NCI-H82 treated with DMSO at 0.1 percent for 48 hours (cell line): Measurements from ENCODE around the gene CUX1.

Source experiments
- DNase-seq: peaks from one replicate; lab custom pipeline; 2025; ENCODE audit not compliant: unreplicated experiment; lab: John Stamatoyannopoulos, UW

The CUX1 gene

GRCh38 chr7:101952355-101953247 lies 135.2 kb downstream of the CUX1 start:
- DNase-seq = no peak

- no peak for DNase-seq
Observed at GRCh38 chr7:101953248-101953819, 135.9 kb downstream of the CUX1 start.

GRCh38 chr7:101954499-101954898 lies 137.1 kb downstream of the CUX1 start:
- DNase-seq = no peak

- no peak for DNase-seq
Observed at GRCh38 chr7:101956130-101956529, 138.7 kb downstream of the CUX1 start.

- no peak for DNase-seq
Observed at GRCh38 chr7:101957744-101958525, 140.5 kb downstream of the CUX1 start.

- DNase-seq = no peak
Observed at GRCh38 chr7:101959342-101959741, 141.9 kb downstream of the CUX1 start.

GRCh38 chr7:101959829-101960228 lies 142.4 kb downstream of the CUX1 start:
- no peak for DNase-seq

- no peak for DNase-seq
Observed at GRCh38 chr7:101960323-101960722, 142.9 kb downstream of the CUX1 start.

- no peak for DNase-seq
Observed at GRCh38 chr7:101960985-101961708, 143.7 kb downstream of the CUX1 start.

GRCh38 chr7:101961811-101962210 lies 144.4 kb downstream of the CUX1 start:
- no peak for DNase-seq

GRCh38 chr7:101963693-101964092 lies 146.3 kb downstream of the CUX1 start:
- DNase-seq = no peak

GRCh38 chr7:101964680-101965452 lies 147.4 kb downstream of the CUX1 start:
- DNase-seq = no peak

GRCh38 chr7:101968720-101969466 lies 151.5 kb downstream of the CUX1 start:
- DNase-seq = no peak

GRCh38 chr7:101969997-101970585 lies 152.7 kb downstream of the CUX1 start:
- DNase-seq = no peak

GRCh38 chr7:101970801-101971200 lies 153.4 kb downstream of the CUX1 start:
- no peak for DNase-seq

GRCh38 chr7:101971457-101971856 lies 154.0 kb downstream of the CUX1 start:
- DNase-seq = no peak

GRCh38 chr7:101972627-101973026 lies 155.2 kb downstream of the CUX1 start:
- DNase-seq = no peak

GRCh38 chr7:101973130-101973529 lies 155.7 kb downstream of the CUX1 start:
- no peak for DNase-seq

- no peak for DNase-seq
Observed at GRCh38 chr7:101974393-101974792, 157.0 kb downstream of the CUX1 start.
